ENCODE data around the gene RABGGTA. TPM values are rescaled to one million over a fixed set of nuclear protein-coding genes. Genes with fewer than 3 reads are reported as not detected.
"Not testable (repeated sequence)": the region's sequence is repeated elsewhere in the genome, so short reads cannot be mapped to it uniquely, and the experiment has no call there.

The RABGGTA gene
- total RNA-seq, 2 donors from 2014 or later = 61.0 to 68.3 TPM

GRCh38 chr14:24219521-24219920 is 51.9 kb downstream of the RABGGTA start:
- Mint-ChIP-seq H3K27ac (peak overlapping the region; percentile 35), H3K27me3 (no peaks in the 10 kb centered on the region), H3K4me1 (peaks cover 19% of the 10 kb centered on the region), H3K36me3 (ENCODE audit: low read depth) (peaks cover 43% of the 10 kb centered on the region), H3K4me3 (no peak overlapping the region), H3K9me3 (no peaks in the 10 kb centered on the region)
- no peak for ATAC-seq (replicated peaks)

- peaks cover 40% of the 10 kb centered on the region for H3K36me3 Mint-ChIP-seq (ENCODE audit: low read depth)
- H3K27ac Mint-ChIP-seq = peak overlapping the region; percentile 35
- H3K4me1 Mint-ChIP-seq = peaks cover 21% of the 10 kb centered on the region
- H3K9me3 Mint-ChIP-seq = no peaks in the 10 kb centered on the region
- H3K4me3 Mint-ChIP-seq = no peak overlapping the region
- no peak for ATAC-seq (replicated peaks)
- H3K27me3 Mint-ChIP-seq = no peaks in the 10 kb centered on the region
These were observed 52.3 kb downstream of the RABGGTA start for GRCh38 chr14:24219080-24219479.

DNA sequence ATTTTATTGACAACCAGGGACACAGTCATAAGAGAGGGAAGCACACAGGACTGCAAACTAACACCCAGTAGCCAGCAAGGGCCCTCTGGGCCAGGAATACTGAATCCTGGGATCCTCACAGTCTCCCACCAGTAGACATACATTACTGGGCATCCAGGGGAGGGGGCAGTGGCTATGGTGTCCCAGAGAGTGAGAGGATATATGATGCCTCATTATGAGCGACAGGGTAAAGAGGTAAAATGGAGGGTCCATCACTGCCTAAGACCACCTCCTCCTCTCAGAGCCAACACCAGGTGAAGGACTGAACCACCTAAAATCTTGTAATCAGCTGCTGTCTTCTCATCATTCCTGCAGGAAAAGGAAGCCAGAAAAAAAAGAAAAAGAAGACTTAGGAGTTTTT is 54.5 kb downstream of the RABGGTA start:
- ATAC-seq (replicated peaks); H3K9me3 Mint-ChIP-seq; H3K27me3 Mint-ChIP-seq; H3K4me3 Mint-ChIP-seq: not testable (repeated sequence)
- Mint-ChIP-seq H3K4me1 (peaks cover 23% of the 10 kb centered on the region), H3K36me3 (ENCODE audit: low read depth) (peaks cover 58% of the 10 kb centered on the region), H3K27ac (peak overlapping the region; percentile 88)

DNA sequence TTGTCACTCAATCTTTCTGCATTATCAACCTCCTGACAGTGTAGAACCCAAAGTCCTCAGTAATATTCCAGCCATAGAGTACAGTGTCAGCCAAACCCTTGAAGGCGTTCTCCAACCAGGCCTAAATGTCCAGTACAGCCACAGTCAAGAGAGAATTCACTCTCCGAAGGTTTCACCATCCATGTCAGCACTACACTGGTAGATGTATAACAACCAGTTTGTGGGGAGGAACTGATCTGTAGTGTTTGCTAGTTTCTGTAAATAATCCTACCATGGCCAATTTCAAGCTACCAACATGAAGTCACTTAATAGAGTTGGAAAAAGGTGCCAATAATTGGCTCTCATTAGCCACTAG is 55.1 kb downstream of the RABGGTA start:
- peaks cover 63% of the 10 kb centered on the region for H3K36me3 Mint-ChIP-seq (ENCODE audit: low read depth)
- H3K27me3 Mint-ChIP-seq = no peaks in the 10 kb centered on the region
- H3K4me3 Mint-ChIP-seq = peak overlapping the region; percentile 81
- no peak for ATAC-seq (replicated peaks)
- no peaks in the 10 kb centered on the region for H3K9me3 Mint-ChIP-seq
- peak overlapping the region; percentile 88 for H3K27ac Mint-ChIP-seq
- peaks cover 29% of the 10 kb centered on the region for H3K4me1 Mint-ChIP-seq

Other genes starting within 250 kb of the RABGGTA start
- gene CARMIL3, start 219.6 kb downstream of the RABGGTA start, total RNA-seq = 1 to 10 TPM; 2.1 to 4.2 TPM
- not detected for gene CPNE6, start 200.0 kb downstream of the RABGGTA start, total RNA-seq
- gene PCK2, start 177.3 kb downstream of the RABGGTA start, total RNA-seq = 10 to 100 TPM; 31.4 to 57.6 TPM
- 10 to 100 TPM; 72.4 to 94.8 TPM for gene DCAF11, start 156.8 kb downstream of the RABGGTA start, total RNA-seq
- gene NRL, start 156.6 kb downstream of the RABGGTA start, total RNA-seq = 1 to 10 TPM; 1.7 to 2.5 TPM
- under 1 TPM in 1 of 2 donors, not detected in 1; 0.58 TPM for gene FITM1, start 140.9 kb downstream of the RABGGTA start, total RNA-seq
- 100 to 1,000 TPM; 361 to 375 TPM for gene PSME1, start 135.4 kb downstream of the RABGGTA start, total RNA-seq
- 10 to 100 TPM; 31.0 to 43.8 TPM for gene EMC9, start 130.0 kb downstream of the RABGGTA start, total RNA-seq
- gene PSME2, start 125.0 kb downstream of the RABGGTA start, total RNA-seq = 100 to 1,000 TPM; 339 to 489 TPM
- gene RNF31, start 124.1 kb downstream of the RABGGTA start, total RNA-seq = 10 to 100 TPM; 56.6 to 86.7 TPM
- 100 to 1,000 TPM; 106 to 190 TPM for gene IRF9, start 110.3 kb downstream of the RABGGTA start, total RNA-seq
- 10 to 100 TPM; 35.7 to 58.8 TPM for gene REC8, start 99.5 kb downstream of the RABGGTA start, total RNA-seq
- gene IPO4, start 82.8 kb downstream of the RABGGTA start, total RNA-seq = 10 to 100 TPM; 34.0 to 78.7 TPM
- gene TM9SF1, start 76.2 kb downstream of the RABGGTA start, total RNA-seq = 10 to 100 TPM; 28.6 to 33.4 TPM
- gene TSSK4, start 65.9 kb downstream of the RABGGTA start, total RNA-seq = under 1 TPM in 1 of 2 donors, not detected in 1; 0.82 TPM
- gene CHMP4A, start 58.1 kb downstream of the RABGGTA start, total RNA-seq = 10 to 100 TPM; 62.8 to 69.8 TPM
- gene MDP1, start 55.5 kb downstream of the RABGGTA start, total RNA-seq = 1 to 10 TPM; 4.0 to 7.1 TPM
- 100 to 1,000 TPM; 128 to 243 TPM for gene NEDD8, start 39.2 kb downstream of the RABGGTA start, total RNA-seq
- 10 to 100 TPM; 73.2 to 85.0 TPM for gene GMPR2, start 38.7 kb downstream of the RABGGTA start, total RNA-seq
- 10 to 100 TPM; 61.4 to 76.4 TPM for gene TINF2, start 29.0 kb downstream of the RABGGTA start, total RNA-seq
- 10 to 100 TPM; 16.1 to 18.2 TPM for gene TGM1, start 8.4 kb downstream of the RABGGTA start, total RNA-seq
- 10 to 100 TPM; 12.6 to 14.2 TPM for gene DHRS1, start 28.2 kb upstream of the RABGGTA start, total RNA-seq
- gene NOP9, start 28.3 kb upstream of the RABGGTA start, total RNA-seq = 10 to 100 TPM; 21.2 to 42.2 TPM
- gene CIDEB, start 36.4 kb upstream of the RABGGTA start, total RNA-seq = 10 to 100 TPM; 14.9 to 28.1 TPM
- gene LTB4R2, start 38.5 kb upstream of the RABGGTA start, total RNA-seq = 10 to 100 TPM in 1 of 2 donors, 1 to 10 TPM in 1; 8.7 to 13.5 TPM
- gene LTB4R, start 39.9 kb upstream of the RABGGTA start, total RNA-seq = 10 to 100 TPM; 11.6 to 21.4 TPM
- 10 to 100 TPM in 1 of 2 donors, 1 to 10 TPM in 1; 2.3 to 10.5 TPM for gene ADCY4, start 63.5 kb upstream of the RABGGTA start, total RNA-seq
- gene RIPK3, start 68.4 kb upstream of the RABGGTA start, total RNA-seq = 10 to 100 TPM; 12.9 to 17.4 TPM
- under 1 TPM in 1 of 2 donors, not detected in 1; 0.66 TPM for gene NFATC4, start 96.6 kb upstream of the RABGGTA start, total RNA-seq
- under 1 TPM in 1 of 2 donors, not detected in 1; 0.04 TPM for gene NYNRIN, start 127.4 kb upstream of the RABGGTA start, total RNA-seq
- gene CBLN3, start 158.1 kb upstream of the RABGGTA start, total RNA-seq = 10 to 100 TPM; 11.1 to 14.6 TPM
- 100 to 1,000 TPM in 1 of 2 donors, 10 to 100 TPM in 1; 64.3 to 132 TPM for gene KHNYN, start 158.4 kb upstream of the RABGGTA start, total RNA-seq
- gene SDR39U1, start 171.2 kb upstream of the RABGGTA start, total RNA-seq = 10 to 100 TPM; 36.6 to 45.7 TPM
- gene CMA1, start 236.7 kb upstream of the RABGGTA start, total RNA-seq = under 1 TPM in 1 of 2 donors, not detected in 1; 0.80 TPM

Measured in activated T-helper 17 cell treated with anti-CD3 and anti-CD28 coated beads, Interleukin-2, amount 50 U/mL, for 72 hours (primary cell).